IPS-18a (cell line): ENCODE measurements around the gene RPL18.
"Not testable (repeated sequence)": the region's sequence is repeated elsewhere in the genome, so short reads cannot be mapped to it uniquely, and the experiment has no call there.

Experiments
- H3K27ac ChIP-seq: one replicate; pipeline ENCODE4 v1.5.1; 2013; ENCODE audit warnings: low read length
- H3K27me3 ChIP-seq: one replicate; pipeline ENCODE4 v1.6.1; 2013; ENCODE audit warnings: mild to moderate bottlenecking, low read length; ENCODE audit not compliant: control insufficient read depth, insufficient read depth
- H3K36me3 ChIP-seq: one replicate; pipeline ENCODE4 v1.6.1; 2013; ENCODE audit warnings: low read depth, low read length; ENCODE audit not compliant: control insufficient read depth
- H3K4me1 ChIP-seq: one replicate; pipeline ENCODE4 v1.6.1; 2013; ENCODE audit warnings: low read depth, low read length; ENCODE audit not compliant: control insufficient read depth
- H3K4me3 ChIP-seq: one replicate; pipeline ENCODE4 v1.5.1; 2013; ENCODE audit warnings: low read length
- H3K9ac ChIP-seq: one replicate; pipeline ENCODE4 v1.6.1; 2013; ENCODE audit warnings: mild to moderate bottlenecking, low read length, moderate library complexity
- H3K9me3 ChIP-seq: one replicate; pipeline ENCODE4 v1.6.1; 2013; ENCODE audit warnings: low read depth, low read length; ENCODE audit not compliant: control insufficient read depth

Gene RPL18

GRCh38 chr19:48587387-48587786 is 31.6 kb downstream of the RPL18 start:
- Histone ChIP-seq H3K27me3 (peaks cover 5% of the 10 kb centered on the region), H3K4me3 (no peak overlapping the region), H3K36me3 (no peaks in the 10 kb centered on the region), H3K4me1 (no peaks in the 10 kb centered on the region), H3K27ac (no peak overlapping the region), H3K9me3 (no peaks in the 10 kb centered on the region), H3K9ac (no peak overlapping the region)

- no peaks in the 10 kb centered on the region for H3K36me3 ChIP-seq
Observed at GRCh38 chr19:48582168-48582567, 36.8 kb downstream of the RPL18 start.

GRCh38 chr19:48578891-48579290 is 40.1 kb downstream of the RPL18 start:
- no peaks in the 10 kb centered on the region for H3K4me1 ChIP-seq
- H3K27me3 ChIP-seq: no peaks in the 10 kb centered on the region
- no peak overlapping the region for H3K9ac ChIP-seq
- H3K27ac ChIP-seq: no peak overlapping the region
- no peaks in the 10 kb centered on the region for H3K36me3 ChIP-seq
- no peaks in the 10 kb centered on the region for H3K9me3 ChIP-seq
- H3K4me3 ChIP-seq: no peak overlapping the region

More at GRCh38 chr19:48582168-48582567, 36.8 kb downstream of the RPL18 start:
- no peak overlapping the region for H3K4me3 ChIP-seq
- H3K27ac ChIP-seq: no peak overlapping the region
- H3K9me3 ChIP-seq: no peaks in the 10 kb centered on the region
- H3K4me1 ChIP-seq: no peaks in the 10 kb centered on the region
- H3K27me3 ChIP-seq: no peaks in the 10 kb centered on the region
- H3K9ac ChIP-seq: no peak overlapping the region

- H3K4me1 ChIP-seq, H3K27me3 ChIP-seq, H3K36me3 ChIP-seq, H3K9ac ChIP-seq, H3K9me3 ChIP-seq, H3K27ac ChIP-seq, H3K4me3 ChIP-seq: not testable (repeated sequence)
Observed at GRCh38 chr19:48577908-48578307, 41.1 kb downstream of the RPL18 start.

- Histone ChIP-seq H3K27me3 (no peaks in the 10 kb centered on the region), H3K9ac (no peak overlapping the region), H3K9me3 (no peaks in the 10 kb centered on the region), H3K27ac (no peak overlapping the region), H3K4me1 (no peaks in the 10 kb centered on the region), H3K36me3 (no peaks in the 10 kb centered on the region), H3K4me3 (no peak overlapping the region)
Observed at GRCh38 chr19:48575931-48576622, 42.9 kb downstream of the RPL18 start.

GRCh38 chr19:48573163-48573505 is 45.8 kb downstream of the RPL18 start:
- no peaks in the 10 kb centered on the region for H3K36me3 ChIP-seq
- H3K9me3 ChIP-seq: no peaks in the 10 kb centered on the region
- no peak overlapping the region for H3K9ac ChIP-seq
- no peak overlapping the region for H3K27ac ChIP-seq
- no peaks in the 10 kb centered on the region for H3K27me3 ChIP-seq
- H3K4me1 ChIP-seq: peaks cover 3% of the 10 kb centered on the region
- no peak overlapping the region for H3K4me3 ChIP-seq

- H3K27me3 ChIP-seq: no peaks in the 10 kb centered on the region
- H3K4me3 ChIP-seq: no peak overlapping the region
- no peaks in the 10 kb centered on the region for H3K36me3 ChIP-seq
- H3K27ac ChIP-seq: no peak overlapping the region
- no peaks in the 10 kb centered on the region for H3K9me3 ChIP-seq
- H3K9ac ChIP-seq: no peak overlapping the region
- peaks cover 3% of the 10 kb centered on the region for H3K4me1 ChIP-seq
Observed at GRCh38 chr19:48571378-48572162, 47.4 kb downstream of the RPL18 start.

GRCh38 chr19:48569814-48570213 is 49.2 kb downstream of the RPL18 start:
- no peaks in the 10 kb centered on the region for H3K9me3 ChIP-seq
- H3K36me3 ChIP-seq: no peaks in the 10 kb centered on the region
- no peak overlapping the region for H3K9ac ChIP-seq
- no peak overlapping the region for H3K27ac ChIP-seq
- H3K4me1 ChIP-seq: peaks cover 3% of the 10 kb centered on the region
- H3K27me3 ChIP-seq: no peaks in the 10 kb centered on the region
- H3K4me3 ChIP-seq: no peak overlapping the region

- H3K4me3 ChIP-seq: peak overlapping the region; percentile 45
Observed at GRCh38 chr19:48568345-48568886, 50.6 kb downstream of the RPL18 start.

More at GRCh38 chr19:48568345-48568886, 50.6 kb downstream of the RPL18 start:
- H3K9me3 ChIP-seq: no peaks in the 10 kb centered on the region
- no peaks in the 10 kb centered on the region for H3K27me3 ChIP-seq
- H3K27ac ChIP-seq: no peak overlapping the region
- peak overlapping the region; percentile 9 for H3K9ac ChIP-seq
- no peaks in the 10 kb centered on the region for H3K36me3 ChIP-seq
- peaks cover 3% of the 10 kb centered on the region for H3K4me1 ChIP-seq
